ENCODE data around the gene MFN2.

Gene MFN2

GRCh38 chr1:11970441-11971185 lies 9.6 kb upstream of the MFN2 start:
- H3K36me3 ChIP-seq (replicated peaks; ENCODE audit: insufficient read depth, low read length): no peaks in the 10 kb centered on the region
- no peak overlapping the region for H3K4me2 ChIP-seq (ENCODE audit: low read depth, low read length)
- no peaks in the 10 kb centered on the region for H3K27me3 ChIP-seq (replicated peaks; ENCODE audit: insufficient read depth, low read length)
- H3K9me3 ChIP-seq (replicated peaks; ENCODE audit: insufficient read depth, low read length): no peaks in the 10 kb centered on the region
- H4K20me1 ChIP-seq (ENCODE audit: insufficient read depth, low read length): no peaks in the 10 kb centered on the region
- no peaks in the 10 kb centered on the region for H3K4me1 ChIP-seq (ENCODE audit: low read length)
- TF ChIP-seq CTCF (IDR thresholded peaks at IDR 0.05; ENCODE audit: low read length) (no peak), EZH2 (optimal IDR thresholded peaks at IDR 0.05; ENCODE audit: low read depth, low read length) (no peak), EZH2phosphoT487 (IDR thresholded peaks at IDR 0.05; ENCODE audit: low read length) (no peak)
- H3K4me3 ChIP-seq (ENCODE audit: low read length): no peak overlapping the region
- H3K27ac ChIP-seq (ENCODE audit: low read length): no peak overlapping the region
- H2AFZ ChIP-seq (ENCODE audit: low read length): no peak overlapping the region
- H3K9me2 ChIP-seq (replicated peaks; ENCODE audit: insufficient read depth, low read length): no peaks in the 10 kb centered on the region
- no peaks in the 10 kb centered on the region for H3F3A ChIP-seq (ENCODE audit: insufficient read depth, low read length)
- no peaks in the 10 kb centered on the region for H3K79me2 ChIP-seq (ENCODE audit: low read length)
- H3K9ac ChIP-seq (ENCODE audit: low read length): no peak overlapping the region
- no peak for DNase-seq

DNA sequence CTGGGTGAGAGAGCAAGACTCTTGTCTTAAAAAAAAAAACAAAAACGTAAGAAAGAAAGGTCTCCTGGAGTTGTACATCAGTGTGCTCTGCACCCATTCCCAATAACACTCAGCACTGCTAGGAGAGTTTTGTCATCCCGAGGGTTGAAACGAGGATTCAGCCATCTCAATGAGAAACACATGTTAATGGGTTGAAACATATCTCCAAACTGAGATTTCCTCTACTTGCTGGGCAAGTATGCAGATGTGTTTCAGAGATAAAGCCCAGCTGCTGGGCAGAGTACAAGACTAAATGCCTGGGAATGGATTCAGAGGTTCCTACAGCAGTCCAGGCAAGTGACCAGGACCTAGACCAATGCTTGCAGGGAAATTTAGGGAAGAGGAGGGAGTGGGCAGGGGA lies 2.6 kb upstream of the MFN2 start:
- Histone ChIP-seq H3K4me1 (ENCODE audit: low read length) (peaks cover 8% of the 10 kb centered on the region; the same call in 1 of the 2 replicates), H3K79me2 (ENCODE audit: low read length) (peaks cover 25% of the 10 kb centered on the region), H3F3A (ENCODE audit: insufficient read depth, low read length) (no peaks in the 10 kb centered on the region), H2AFZ (ENCODE audit: low read length) (no peak overlapping the region), H3K4me2 (ENCODE audit: low read depth, low read length) (no peak overlapping the region), H3K9me3 (replicated peaks; ENCODE audit: insufficient read depth, low read length) (no peaks in the 10 kb centered on the region), H3K9me2 (replicated peaks; ENCODE audit: insufficient read depth, low read length) (no peaks in the 10 kb centered on the region), H3K4me3 (ENCODE audit: low read length) (no peak overlapping the region), H3K27me3 (replicated peaks; ENCODE audit: insufficient read depth, low read length) (no peaks in the 10 kb centered on the region), H3K9ac (ENCODE audit: low read length) (no peak overlapping the region), H4K20me1 (ENCODE audit: insufficient read depth, low read length) (no peaks in the 10 kb centered on the region), H3K27ac (ENCODE audit: low read length) (no peak overlapping the region), H3K36me3 (replicated peaks; ENCODE audit: insufficient read depth, low read length) (no peaks in the 10 kb centered on the region)
- no peak for DNase-seq
- no peak for TF ChIP-seq EZH2 (optimal IDR thresholded peaks at IDR 0.05; ENCODE audit: low read depth, low read length)
- no peak for TF ChIP-seq EZH2phosphoT487 (IDR thresholded peaks at IDR 0.05; ENCODE audit: low read length)
- TF ChIP-seq CTCF (IDR thresholded peaks at IDR 0.05; ENCODE audit: low read length): no peak

DNA sequence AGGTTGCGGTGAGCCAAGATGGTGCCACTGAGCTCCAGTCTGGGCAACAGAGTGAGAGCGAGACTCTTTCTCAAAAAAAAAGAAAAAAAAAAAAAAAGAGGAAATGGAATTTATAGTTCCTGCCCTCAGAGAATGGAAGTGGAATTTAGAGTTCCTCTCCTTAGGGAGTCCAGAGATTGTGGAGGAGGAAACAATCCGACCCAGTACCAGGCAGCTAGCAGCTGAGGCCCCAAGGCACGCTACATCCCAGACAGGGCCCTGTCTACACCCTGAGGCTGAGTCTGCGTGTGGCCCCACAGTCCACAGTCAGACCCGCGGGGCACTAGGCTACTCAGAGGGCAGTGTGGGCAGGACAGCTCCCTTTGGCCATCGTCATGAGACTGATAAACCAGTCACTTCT lies 1.9 kb upstream of the MFN2 start:
- Histone ChIP-seq H3K9me3 (replicated peaks; ENCODE audit: insufficient read depth, low read length) (no peaks in the 10 kb centered on the region), H3K27me3 (replicated peaks; ENCODE audit: insufficient read depth, low read length) (no peaks in the 10 kb centered on the region), H3K4me1 (ENCODE audit: low read length) (peaks cover 8% of the 10 kb centered on the region; the same call in 1 of the 2 replicates), H3K79me2 (ENCODE audit: low read length) (peaks cover 32% of the 10 kb centered on the region), H3F3A (ENCODE audit: insufficient read depth, low read length) (no peaks in the 10 kb centered on the region), H3K9ac (ENCODE audit: low read length) (no peak overlapping the region), H2AFZ (ENCODE audit: low read length) (no peak overlapping the region), H3K9me2 (replicated peaks; ENCODE audit: insufficient read depth, low read length) (no peaks in the 10 kb centered on the region), H3K27ac (ENCODE audit: low read length) (no peak overlapping the region), H3K4me2 (ENCODE audit: low read depth, low read length) (no peak overlapping the region), H3K36me3 (replicated peaks; ENCODE audit: insufficient read depth, low read length) (no peaks in the 10 kb centered on the region), H4K20me1 (ENCODE audit: insufficient read depth, low read length) (no peaks in the 10 kb centered on the region), H3K4me3 (ENCODE audit: low read length) (no peak overlapping the region)
- no peak for DNase-seq
- TF ChIP-seq EZH2phosphoT487 (IDR thresholded peaks at IDR 0.05; ENCODE audit: low read length) (no peak), CTCF (IDR thresholded peaks at IDR 0.05; ENCODE audit: low read length) (no peak), EZH2 (optimal IDR thresholded peaks at IDR 0.05; ENCODE audit: low read depth, low read length) (no peak)
